OCI-LY7 (cell line): ENCODE data around the gene TMX1.

Source experiments
- CTCF ChIP-seq: fragments of 200-600 bp; sonication (generic); conservative IDR thresholded peaks from 2 replicates; pipeline ENCODE4 v1.5.1; 2014; ENCODE audit warnings: mild to moderate bottlenecking, antibody characterized with exemption, low read length, moderate library complexity, mixed read lengths
- EZH2phosphoT487 ChIP-seq: fragments of 200-600 bp; sonication (generic); IDR thresholded peaks from 2 replicates; pipeline ENCODE4 v1.6.1; 2018; ENCODE audit warnings: low read depth, borderline replicate concordance, mild to moderate bottlenecking, mixed run types, antibody characterized with exemption, low read length, moderate library complexity, mixed read lengths

DNA sequence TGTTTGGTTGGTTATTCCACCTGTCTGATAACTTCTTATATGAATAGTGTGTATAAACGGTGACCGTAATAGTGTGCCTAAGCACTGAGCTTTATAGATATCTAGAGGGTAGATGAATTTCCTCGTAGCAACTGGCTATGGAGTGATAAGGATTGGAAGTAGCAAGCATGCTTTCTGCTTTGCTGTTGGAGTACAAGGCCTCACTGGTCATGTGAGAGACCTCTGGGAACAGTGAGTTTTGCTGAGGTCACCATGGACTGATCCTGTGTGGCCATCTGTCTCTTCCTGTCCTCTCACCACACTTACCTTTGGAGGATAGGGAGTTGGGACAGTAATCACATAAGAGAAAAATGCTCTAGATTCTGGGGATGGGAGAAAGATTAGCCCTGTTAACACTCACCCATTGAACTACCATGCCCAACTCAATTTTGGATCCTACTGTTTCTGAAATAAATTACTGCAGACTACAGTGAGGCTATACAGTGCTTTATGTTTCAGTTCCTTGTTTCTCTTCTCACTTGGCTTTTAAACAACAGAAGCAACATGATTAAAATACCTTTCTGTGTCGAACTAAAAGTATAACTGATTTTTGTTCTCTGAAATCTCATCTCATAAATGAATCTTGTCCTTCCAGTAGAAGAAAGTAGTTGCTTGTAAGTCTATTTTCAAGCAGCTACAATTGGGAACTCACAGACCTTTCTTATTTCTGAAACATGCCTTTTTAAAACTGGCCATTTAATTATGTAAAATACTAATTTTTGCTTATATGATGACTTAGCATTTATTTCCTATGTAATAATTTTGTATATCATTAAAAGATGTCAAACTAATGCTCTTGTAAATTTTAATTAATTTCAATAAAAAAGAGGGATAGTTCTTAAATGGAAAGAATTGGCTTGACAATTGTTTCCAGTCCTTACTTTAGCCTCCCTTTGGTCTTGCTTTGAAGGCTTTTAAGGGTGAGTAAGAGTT, 8.3 kb downstream of the TMX1 start:
- TF ChIP-seq CTCF (no peak), EZH2phosphoT487 (no peak)
